Inflammatory macrophage treated with lipopolysaccharide for 4 hours (primary cell): ENCODE data around the gene THSD7B.
"Not testable (repeated sequence)": the region's sequence is repeated elsewhere in the genome, so short reads cannot be mapped to it uniquely, and the experiment has no call there.

ENCODE experiments used
- DNase-seq: peaks from one replicate; pipeline ENCODE4 v3.0.0-alpha.2; 2020

The THSD7B gene

GRCh38 chr2:137437386-137437785 is 672.0 kb downstream of the THSD7B start:
- no peak for DNase-seq

GRCh38 chr2:137444970-137445369 is 679.6 kb downstream of the THSD7B start:
- DNase-seq: no peak

DNA sequence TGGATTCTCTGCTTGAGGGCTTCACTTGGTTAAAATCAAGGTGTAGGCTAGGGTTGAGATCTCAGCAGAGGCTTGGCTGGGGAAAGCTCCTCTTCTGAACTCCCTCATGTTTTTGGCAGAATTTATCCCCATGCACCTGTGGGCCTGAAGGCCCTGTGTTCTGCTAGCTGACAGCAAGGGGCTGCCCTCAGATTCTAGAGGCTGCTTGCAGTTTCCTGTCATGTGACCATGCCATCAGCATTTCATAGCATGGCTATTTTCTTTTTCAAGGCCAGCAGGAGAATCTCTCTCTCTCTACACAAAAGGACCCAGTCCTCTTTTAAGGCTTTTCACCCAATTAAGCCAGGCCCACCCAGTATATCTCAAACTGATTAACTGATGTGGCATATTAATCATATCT is 684.1 kb downstream of the THSD7B start:
- no peak for DNase-seq

GRCh38 chr2:137454886-137455285 is 689.5 kb downstream of the THSD7B start:
- DNase-seq: no peak

DNA sequence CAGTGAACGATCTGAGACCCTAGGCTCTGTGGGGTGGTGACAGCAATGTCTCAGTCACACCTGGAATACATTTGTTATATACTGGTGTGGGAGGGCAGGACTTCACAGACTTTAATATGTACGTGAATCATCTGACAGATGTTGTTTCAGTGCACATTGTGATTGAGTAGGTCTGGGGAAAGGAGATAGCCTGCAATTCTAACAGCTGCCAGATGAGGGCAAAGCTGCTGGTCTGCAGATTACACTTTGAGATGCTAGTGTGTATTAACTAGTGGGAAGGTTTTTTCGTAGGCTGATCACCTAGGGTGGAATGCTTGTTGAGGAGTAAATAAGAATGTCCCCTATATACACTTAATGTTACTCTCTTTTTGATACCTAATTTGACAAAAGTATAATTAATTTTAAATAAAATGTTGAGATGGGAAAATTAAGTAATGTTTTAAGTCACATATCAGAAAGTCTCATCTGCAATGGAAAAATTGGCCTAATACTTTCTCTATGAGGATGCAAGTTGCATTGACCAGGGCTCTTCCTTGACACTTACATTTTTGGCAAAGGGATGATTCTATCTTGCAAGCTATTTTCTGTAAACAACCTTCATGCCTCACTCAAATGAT is 702.0 kb downstream of the THSD7B start:
- DNase-seq: peak; percentile 7

GRCh38 chr2:137493261-137493660 is 727.9 kb downstream of the THSD7B start:
- no peak for DNase-seq

DNA sequence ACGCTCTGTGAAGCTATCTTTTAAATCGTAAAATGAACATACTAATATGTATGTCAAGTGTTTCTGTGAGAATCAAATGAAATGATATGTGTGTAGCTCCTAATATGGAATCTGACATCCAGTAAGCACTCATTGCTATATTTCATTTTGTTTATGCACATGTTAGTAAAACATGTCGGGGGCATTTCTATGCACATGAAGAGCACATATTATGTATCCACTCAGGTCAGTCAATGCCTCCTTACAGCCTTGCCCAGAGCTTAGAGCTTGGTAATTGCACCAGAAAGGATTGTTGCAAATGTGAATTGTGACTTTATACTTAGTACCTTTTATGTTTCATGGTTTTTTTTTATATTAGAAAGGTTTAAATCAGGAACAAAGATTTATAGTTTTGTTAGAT is 735.3 kb downstream of the THSD7B start:
- no peak for DNase-seq

- no peak for DNase-seq
Measured at GRCh38 chr2:137507237-137507636, 741.9 kb downstream of the THSD7B start.

DNA sequence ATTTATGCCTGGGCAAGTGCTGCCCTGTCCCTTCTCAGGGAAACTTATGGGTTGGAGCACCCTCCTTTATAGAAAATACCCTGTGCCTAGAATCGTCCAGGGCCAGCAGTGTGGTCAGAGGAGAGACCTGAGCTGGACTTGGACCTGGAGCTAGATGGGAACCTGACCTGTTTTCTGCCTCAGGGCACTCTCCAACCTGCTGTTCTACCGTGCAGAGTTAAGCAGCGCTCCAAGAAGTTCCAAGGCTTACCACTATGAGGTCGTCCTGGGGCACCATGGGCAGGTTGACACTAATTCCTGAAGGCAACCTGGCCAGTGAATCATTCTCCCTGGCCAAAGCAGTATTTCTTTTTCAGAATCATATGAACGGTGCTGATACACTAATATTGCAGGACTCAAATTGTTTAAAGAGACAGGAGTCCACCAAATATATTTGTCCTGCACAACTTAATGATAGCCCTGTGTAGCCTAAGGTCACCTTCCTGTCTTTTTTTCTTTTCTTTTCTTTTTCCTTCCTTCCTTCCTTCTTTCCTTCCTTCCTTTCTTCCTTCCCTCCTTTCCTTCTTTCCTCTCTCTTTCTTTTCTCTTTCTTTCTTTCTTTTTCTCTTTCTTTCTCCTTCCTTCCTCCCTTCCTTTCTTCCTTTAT is 743.5 kb downstream of the THSD7B start:
- no peak for DNase-seq

DNA sequence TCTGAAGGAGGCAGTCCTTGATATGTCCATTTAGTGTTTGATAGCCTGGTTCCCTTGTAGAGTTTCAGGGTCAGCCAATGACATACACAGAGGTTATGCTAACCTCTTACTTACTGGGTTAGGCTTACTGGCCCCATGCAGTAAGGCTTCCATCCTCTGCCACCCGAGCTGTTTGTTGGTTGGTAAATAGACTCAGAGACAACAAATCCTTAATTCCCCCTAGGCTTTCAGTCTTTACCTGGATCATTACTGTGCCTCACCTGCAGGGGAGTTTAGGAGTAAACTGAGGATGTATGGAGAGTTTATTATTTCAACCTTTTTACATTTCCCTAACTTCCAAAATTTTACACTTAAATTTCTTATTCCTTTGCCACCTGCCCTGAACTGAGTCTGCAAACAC is 746.2 kb downstream of the THSD7B start:
- no peak for DNase-seq

DNA sequence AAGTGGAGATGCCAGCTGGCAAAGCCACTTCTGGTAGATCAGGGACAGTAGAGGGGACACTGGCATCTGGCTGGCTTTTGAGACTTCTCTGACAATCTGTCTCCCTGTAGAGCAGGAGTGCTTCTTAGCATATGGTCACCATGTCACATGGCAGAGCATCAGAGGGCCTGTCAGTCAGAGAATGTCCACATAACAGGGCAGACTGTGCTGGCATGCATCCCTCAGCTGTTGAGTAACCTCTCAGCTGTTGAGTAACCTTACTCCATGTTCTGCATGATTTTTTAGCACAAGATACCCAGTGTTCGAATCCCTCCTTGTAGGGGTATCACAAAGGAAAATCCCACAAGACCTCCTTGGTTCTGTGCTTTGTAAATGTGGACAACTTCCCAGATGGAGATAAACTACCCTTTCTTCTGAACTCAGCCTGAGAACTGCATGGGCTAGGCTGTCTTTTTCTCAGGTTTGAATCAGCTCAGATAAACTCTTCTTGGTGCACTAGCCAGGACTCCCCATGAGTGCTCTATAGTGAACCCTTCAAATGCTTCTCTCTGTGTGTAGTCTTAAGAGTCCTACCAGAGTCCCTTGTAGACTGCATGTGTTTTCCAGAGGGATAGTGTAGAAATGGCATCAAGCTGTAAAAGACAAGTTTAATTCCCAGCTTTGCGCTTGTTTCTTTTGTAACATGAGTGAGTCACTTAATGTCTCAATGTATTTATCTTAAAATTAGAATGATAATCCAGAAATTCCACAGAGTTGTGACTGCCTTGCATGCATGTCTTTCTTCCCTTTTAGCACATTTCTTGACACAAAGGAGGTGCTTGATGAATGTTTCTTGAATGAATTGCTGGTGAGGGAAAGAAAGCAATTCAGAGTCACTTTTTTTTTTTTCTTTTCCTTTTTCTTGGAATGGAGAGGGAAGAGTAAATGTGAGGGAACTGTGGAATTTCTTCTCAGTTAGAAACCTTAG is 756.6 kb downstream of the THSD7B start:
- DNase-seq: no peak

GRCh38 chr2:137522620-137523011 is 757.3 kb downstream of the THSD7B start:
- DNase-seq: no peak

GRCh38 chr2:137523931-137524330 is 758.6 kb downstream of the THSD7B start:
- DNase-seq: no peak

DNA sequence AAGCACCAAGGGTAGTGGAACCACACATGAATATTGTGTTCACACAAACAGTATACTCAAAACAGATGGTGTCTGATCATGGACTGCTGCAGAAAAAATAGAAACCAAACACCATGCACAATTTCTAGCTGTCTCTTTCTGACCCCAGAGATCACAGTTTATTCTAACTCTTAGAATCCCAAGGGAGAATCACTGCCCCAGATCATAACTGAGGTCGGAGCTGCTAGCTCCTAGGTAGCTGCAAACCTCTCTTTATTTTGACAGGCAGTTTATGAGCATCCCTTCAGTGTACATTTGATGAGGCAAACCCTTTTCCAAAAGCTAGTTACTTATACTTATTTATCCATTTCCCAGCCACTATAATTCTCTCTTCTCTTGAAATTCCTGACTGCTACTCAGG is 759.8 kb downstream of the THSD7B start:
- DNase-seq: no peak

DNA sequence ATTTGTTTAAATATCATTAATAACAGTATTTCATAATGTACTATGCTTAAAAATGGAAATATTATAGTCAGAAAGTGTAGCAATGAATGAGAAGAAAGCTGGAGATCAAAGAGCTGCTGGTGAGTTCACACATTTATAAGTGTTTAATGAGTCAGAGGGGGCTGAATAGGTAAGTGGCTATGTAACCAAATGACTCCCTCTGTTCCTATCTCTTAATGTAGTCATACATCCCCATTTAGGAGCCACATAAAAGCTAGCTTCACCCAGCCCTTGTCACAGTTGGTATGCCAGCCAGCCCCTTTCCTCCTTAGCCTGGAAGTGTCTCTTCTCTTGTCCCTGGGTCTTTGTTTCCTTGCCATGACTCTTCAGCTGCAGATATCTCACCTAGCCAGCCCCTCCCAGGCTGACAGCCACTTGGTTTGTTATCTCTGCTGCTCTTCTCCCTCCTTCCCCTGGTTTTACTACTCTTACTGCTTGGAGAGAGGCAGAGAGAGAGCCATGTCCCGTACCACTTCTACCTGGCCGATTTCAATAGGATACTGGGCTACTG is 760.4 kb downstream of the THSD7B start:
- DNase-seq: no peak

- no peak for DNase-seq
Measured at GRCh38 chr2:137535897-137536296, 770.6 kb downstream of the THSD7B start.

GRCh38 chr2:137539336-137539735 is 774.0 kb downstream of the THSD7B start:
- no peak for DNase-seq

- no peak for DNase-seq
Measured at GRCh38 chr2:137547842-137548241, 782.5 kb downstream of the THSD7B start.

GRCh38 chr2:137566387-137566786 is 801.0 kb downstream of the THSD7B start:
- DNase-seq: no peak

DNA sequence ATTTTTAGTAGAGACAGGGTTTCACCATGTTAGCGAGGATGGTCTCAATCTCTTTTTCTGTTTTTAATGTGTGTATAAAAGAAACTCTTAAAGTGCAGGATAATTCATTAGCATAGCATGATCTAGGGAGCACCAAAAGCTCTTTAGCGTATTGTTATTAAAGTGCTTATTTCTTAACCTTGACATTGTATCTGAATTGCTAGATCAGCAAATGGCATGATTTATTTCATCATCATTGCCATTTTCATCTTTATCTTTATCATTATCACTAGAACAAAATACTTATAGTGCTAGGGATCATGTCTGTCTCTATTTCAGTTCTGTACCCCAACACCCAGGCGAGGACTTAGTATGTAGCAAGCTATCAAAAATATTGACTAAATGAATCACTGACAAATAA is 805.1 kb downstream of the THSD7B start:
- no peak for DNase-seq

DNA sequence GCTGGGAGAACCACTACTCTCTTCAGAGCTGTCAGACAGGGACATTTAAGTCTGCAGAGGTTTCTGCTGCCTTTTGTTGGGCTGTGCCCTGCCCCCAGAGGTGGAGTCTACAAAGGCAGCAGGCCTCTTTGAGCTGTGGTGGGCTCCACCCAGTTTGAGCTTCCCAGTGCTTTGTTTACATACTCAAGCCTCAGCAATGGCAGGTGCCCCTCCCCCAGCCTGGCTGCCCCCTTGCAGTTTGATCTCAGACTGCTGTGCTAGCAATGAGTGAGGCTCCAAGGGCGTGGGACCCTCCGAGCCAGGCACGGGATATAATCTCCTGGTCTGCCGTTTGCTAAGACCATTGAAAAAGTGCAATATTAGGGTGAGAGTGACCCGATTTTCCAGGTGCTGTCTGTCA is 822.5 kb downstream of the THSD7B start:
- not testable (repeated sequence) for DNase-seq

- not testable (repeated sequence) for DNase-seq
Measured at GRCh38 chr2:137588578-137588977, 823.2 kb downstream of the THSD7B start.

DNA sequence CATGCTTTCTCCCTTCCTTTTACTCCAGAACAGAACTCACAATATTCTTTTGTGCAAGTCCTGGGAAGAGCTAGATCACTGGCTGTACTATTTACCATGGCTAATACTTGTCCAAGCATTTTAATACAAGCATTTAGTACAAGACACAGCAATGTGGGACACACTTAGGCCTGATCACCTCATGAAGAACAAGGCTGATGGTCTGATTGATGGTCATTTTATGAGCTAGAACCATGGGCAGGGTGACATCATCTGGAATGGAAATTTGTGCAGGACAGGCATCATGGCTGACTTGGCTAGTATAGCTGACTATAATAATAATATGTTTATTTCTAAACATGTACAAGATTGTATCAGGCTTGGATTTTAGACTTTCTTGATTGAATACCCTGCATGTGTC is 824.8 kb downstream of the THSD7B start:
- DNase-seq: no peak
